A673 (cell line): ENCODE data around the gene TRIM29. TPM values are rescaled to one million over a fixed set of nuclear protein-coding genes. Genes with fewer than 3 reads are reported as not detected.

ENCODE experiments used
- BruUV-seq: library from RNA; stranded (reverse); fragments of 400-500 nt; replicated peaks from 2 replicates; lab custom pipeline; 2021; lab: Mats Ljungman, UMichigan
- CTCF ChIA-PET: fragments of 300-600 bp; sonication (Branson Sonifier 250); formaldehyde crosslinking; loops from one replicate; lab custom pipeline; 2022; ENCODE audit warnings: antibody characterized with exemption; lab: Charles Lee
- POLR2A ChIA-PET: fragments of 300-600 bp; sonication (Branson Sonifier 250); formaldehyde crosslinking; loops from one replicate; lab custom pipeline; 2022; ENCODE audit warnings: antibody characterized with exemption; ENCODE audit not compliant: low non-redundant PET; lab: Charles Lee
- DNase-seq: peaks from one replicate; pipeline ENCODE4 v3.0.0-alpha.2; 2015; ENCODE audit warnings: low spot score
- H3K27ac ChIP-seq: fragments of 200-600 bp; sonication (generic); 2 replicates; pipeline ENCODE4 v1.5.1; 2016; ENCODE audit warnings: mixed run types, low read depth, mild to moderate bottlenecking, mixed read lengths, antibody characterized with exemption, low read length; ENCODE audit not compliant: poor library complexity, severe bottlenecking
- H3K27me3 ChIP-seq: fragments of 200-600 bp; sonication (generic); replicated peaks from 2 replicates; pipeline ENCODE4 v1.6.1; 2017; ENCODE audit warnings: mixed run types, low read depth, mild to moderate bottlenecking, mixed read lengths, antibody characterized with exemption, low read length; ENCODE audit not compliant: insufficient read depth, poor library complexity
- H3K36me3 ChIP-seq: fragments of 200-600 bp; sonication (generic); 2 replicates; pipeline ENCODE4 v1.6.1; 2016; ENCODE audit warnings: mixed run types, mild to moderate bottlenecking, mixed read lengths, antibody characterized with exemption, low read length; ENCODE audit not compliant: insufficient read depth, poor library complexity, severe bottlenecking
- H3K4me1 ChIP-seq: fragments of 200-600 bp; sonication (generic); 2 replicates; pipeline ENCODE4 v1.6.1; 2017; ENCODE audit warnings: mixed run types, mild to moderate bottlenecking, mixed read lengths, antibody characterized with exemption, low read length; ENCODE audit not compliant: insufficient read depth, poor library complexity, severe bottlenecking
- H3K4me3 ChIP-seq: fragments of 200-600 bp; sonication (generic); 2 replicates; pipeline ENCODE4 v1.5.1; 2016; ENCODE audit warnings: low read depth, mixed run types, mild to moderate bottlenecking, mixed read lengths, low read length; ENCODE audit not compliant: poor library complexity, severe bottlenecking
- H3K9me3 ChIP-seq: fragments of 200-600 bp; sonication (generic); 2 replicates; pipeline ENCODE4 v1.6.1; 2016; ENCODE audit warnings: mixed run types, low read depth, mild to moderate bottlenecking, mixed read lengths, antibody characterized with exemption, low read length; ENCODE audit not compliant: poor library complexity, severe bottlenecking
- CTCF ChIP-seq: fragments of 300-800, 200-600 bp; sonication (generic); conservative IDR thresholded peaks from 2 replicates; pipeline ENCODE4 v1.5.1; 2017; ENCODE audit warnings: low read depth, mild to moderate bottlenecking, antibody characterized with exemption, low read length, moderate library complexity, mixed read lengths
- EZH2 ChIP-seq: fragments of 200-600 bp; sonication (generic); IDR thresholded peaks from 2 replicates; pipeline ENCODE4 v1.6.1; 2017; ENCODE audit warnings: borderline replicate concordance, low read depth, mild to moderate bottlenecking, mixed read lengths, antibody characterized with exemption, low read length; ENCODE audit not compliant: poor library complexity, severe bottlenecking
- intact Hi-C: fragments of 100-400 bp; cut with micrococcal nuclease; formaldehyde crosslinking; loops from one replicate; pipeline ENCODE4 v1.10.0; 2022; ENCODE audit not compliant: unreplicated experiment
- total RNA-seq: library from RNA; stranded (reverse); gene quantifications from 2 replicates; pipeline ENCODE4 v1.2.3, GENCODE V29; 2021

The TRIM29 gene
- total RNA-seq, 1 experiment from 2014 or later = not detected

- TF ChIP-seq CTCF = no peak
- no peak for TF ChIP-seq EZH2
- Histone ChIP-seq H3K27me3 (no peaks in the 10 kb centered on the region), H3K4me3 (no peak overlapping the region), H3K36me3 (no peaks in the 10 kb centered on the region), H3K27ac (no peak overlapping the region), H3K9me3 (no peaks in the 10 kb centered on the region), H3K4me1 (peaks cover 19% of the 10 kb centered on the region)
- intact Hi-C loops = no loop called here
- BruUV-seq = no TSS peak
- CTCF ChIA-PET = no interaction called here
- POLR2A ChIA-PET = no interaction called here
- DNase-seq = no peak
Measured at GRCh38 chr11:120185706-120186455, 48.0 kb upstream of the TRIM29 start.

DNA sequence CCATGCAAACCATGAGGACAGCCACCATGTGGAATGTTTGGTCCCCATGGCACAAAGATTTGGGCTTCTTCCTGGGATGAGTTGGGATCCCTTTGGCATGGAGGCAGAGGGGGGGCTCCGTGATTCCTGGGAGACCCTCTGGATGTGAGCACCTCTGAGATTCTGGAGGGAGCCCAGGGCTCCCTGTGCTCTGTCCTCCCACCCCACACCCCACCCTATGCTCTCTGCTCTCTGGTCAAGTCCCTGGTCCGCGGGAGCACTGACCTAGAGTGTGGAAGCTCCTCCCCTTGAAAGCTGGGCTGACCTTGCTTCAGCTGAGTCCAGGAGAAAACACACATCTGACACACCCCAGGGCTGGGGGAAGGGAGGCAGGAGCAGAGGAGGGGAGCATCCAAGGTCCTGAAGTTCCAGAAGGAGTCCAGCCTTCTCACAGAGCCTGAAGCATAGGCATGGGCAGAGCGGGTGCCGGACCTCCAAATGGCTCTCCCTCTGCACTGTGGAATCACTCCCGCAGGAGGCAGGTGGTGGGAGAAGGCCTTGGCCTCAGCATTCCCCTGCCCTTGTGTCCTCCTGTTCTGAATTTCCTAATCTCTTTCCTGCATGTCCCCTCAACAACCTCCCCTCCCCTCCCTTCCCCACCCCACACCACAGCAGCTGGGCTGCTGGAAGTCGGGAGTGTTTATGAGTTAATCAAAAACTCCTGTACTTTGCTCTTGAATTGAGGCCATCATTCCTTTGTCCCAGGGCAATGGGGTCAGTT, 47.2 kb upstream of the TRIM29 start:
- ChIA-PET POLR2A (no interaction called here), CTCF (no interaction called here)
- intact Hi-C loops = no loop called here
- H3K4me3 ChIP-seq = no peak overlapping the region
- TF ChIP-seq EZH2 (no peak), CTCF (no peak)
- no peaks in the 10 kb centered on the region for H3K9me3 ChIP-seq
- H3K36me3 ChIP-seq = no peaks in the 10 kb centered on the region
- peaks cover 19% of the 10 kb centered on the region for H3K4me1 ChIP-seq
- H3K27ac ChIP-seq = no peak overlapping the region
- H3K27me3 ChIP-seq = no peaks in the 10 kb centered on the region
- BruUV-seq = no TSS peak
- DNase-seq = no peak

- no peak overlapping the region for H3K27ac ChIP-seq
- no peak for DNase-seq
- TF ChIP-seq CTCF (no peak), EZH2 (no peak)
- POLR2A ChIA-PET = no interaction called here
- no peaks in the 10 kb centered on the region for H3K36me3 ChIP-seq
- no peaks in the 10 kb centered on the region for H3K9me3 ChIP-seq
- CTCF ChIA-PET = no interaction called here
- intact Hi-C loops = no loop called here
- peaks cover 19% of the 10 kb centered on the region for H3K4me1 ChIP-seq
- BruUV-seq = no TSS peak
- H3K27me3 ChIP-seq = no peaks in the 10 kb centered on the region
- H3K4me3 ChIP-seq = no peak overlapping the region
Measured at GRCh38 chr11:120184371-120184945, 46.5 kb upstream of the TRIM29 start.
